Endothelial cell of umbilical vein (primary cell): ENCODE results near the gene IP6K2. TPM values are rescaled to one million over a fixed set of nuclear protein-coding genes. Genes with fewer than 3 reads are reported as not detected.

Source experiments
- BruUV-seq: library from RNA; stranded (reverse); fragments of 400-500 nt; replicated peaks from 2 replicates; lab custom pipeline; 2021; lab: Mats Ljungman, UMichigan
- CTCF ChIA-PET: fragments of 300-600, 350-600 bp; sonication (Branson Sonifier 250); formaldehyde crosslinking; loops from one replicate; lab custom pipeline; 2021; ENCODE audit warnings: antibody characterized with exemption, inconsistent platforms; lab: Charles Lee
- POLR2A ChIA-PET: fragments of 300-600, 350-600 bp; sonication (Branson Sonifier 250); formaldehyde crosslinking; loops from one replicate; lab custom pipeline; 2021; ENCODE audit warnings: antibody characterized with exemption, inconsistent platforms; lab: Charles Lee
- DNase-seq: peaks from one replicate; pipeline ENCODE4 v3.0.0-alpha.2; 2011; ENCODE audit warnings: low read depth, low spot score
- FAIRE-seq: peaks from 2 replicates; lab custom pipeline; 2011; peaks lifted over from hg19 to GRCh38; lab: Jason Lieb, UNC
- H2AFZ ChIP-seq: 2 replicates; pipeline ENCODE4 v1.6.0; 2012; ENCODE audit warnings: low read depth, low read length, control low read depth, inconsistent platforms
- H3K27ac ChIP-seq: 2 replicates; pipeline ENCODE4 v1.5.1; 2011; ENCODE audit warnings: low read depth, mild to moderate bottlenecking, control low read depth, low read length, moderate library complexity; ENCODE audit not compliant: insufficient read depth
- H3K27me3 ChIP-seq, 2 experiments: 2 replicates each; pipeline versions ENCODE4 v1.6.0 to v1.6.1; 2011; ENCODE audit warnings: low read length in 2 of 2, mixed read lengths in 1 of 2; ENCODE audit not compliant: control insufficient read depth in 2 of 2, insufficient read depth in 2 of 2
- H3K36me3 ChIP-seq, 2 experiments: 2 replicates in 1 of 2; 3 replicates in 1 of 2; pipeline ENCODE4 v1.5.1; 2011; ENCODE audit warnings: low read length in 2 of 2, mild to moderate bottlenecking in 1 of 2, moderate library complexity in 1 of 2; ENCODE audit not compliant: control insufficient read depth in 2 of 2, insufficient read depth in 2 of 2; ENCODE audit errors: extremely low read depth in 1 of 2
- H3K4me1 ChIP-seq: 3 replicates; pipeline ENCODE4 v1.5.1; 2011; ENCODE audit warnings: mild to moderate bottlenecking, low read length; ENCODE audit not compliant: control insufficient read depth, insufficient read depth; ENCODE audit errors: extremely low read depth
- H3K4me2 ChIP-seq: 2 replicates; pipeline ENCODE4 v1.6.1; 2011; ENCODE audit warnings: low read length, control low read depth, mixed read lengths; ENCODE audit not compliant: insufficient read depth
- H3K4me3 ChIP-seq, 3 experiments: fragments of 200-600 bp in 1 of 3; sonication (generic), shearing (Covaris generic) in 1 of 3; replicated peaks in 1 of 3; 2 replicates each; pipeline ENCODE4 v1.5.1; 2011 to 2016; ENCODE audit warnings: control low read depth in 3 of 3, low read length in 3 of 3, mild to moderate bottlenecking in 2 of 3, inconsistent platforms in 1 of 3, low read depth in 1 of 3, moderate library complexity in 1 of 3; ENCODE audit not compliant: insufficient read depth in 1 of 3
- H3K79me2 ChIP-seq: 2 replicates; pipeline ENCODE4 v1.6.0; 2012; ENCODE audit warnings: low read length, inconsistent platforms; ENCODE audit not compliant: control insufficient read depth, insufficient read depth
- H3K9ac ChIP-seq: replicated peaks from 2 replicates; pipeline ENCODE3; 2011; ENCODE audit warnings: low read length, control low read depth; ENCODE audit not compliant: insufficient read depth; ENCODE audit errors: extremely low read depth
- H3K9me1 ChIP-seq: replicated peaks from 3 replicates; pipeline ENCODE4 v1.6.0; 2011; ENCODE audit warnings: mild to moderate bottlenecking, low read length; ENCODE audit not compliant: control insufficient read depth, insufficient read depth; ENCODE audit errors: extremely low read depth
- H3K9me3 ChIP-seq: replicated peaks from 2 replicates; pipeline ENCODE4 v1.5.1; 2012; ENCODE audit warnings: low read length, inconsistent platforms; ENCODE audit not compliant: control insufficient read depth, insufficient read depth
- H4K20me1 ChIP-seq: replicated peaks from 2 replicates; pipeline ENCODE3; 2011; ENCODE audit warnings: mild to moderate bottlenecking, low read length; ENCODE audit not compliant: control insufficient read depth, insufficient read depth; ENCODE audit errors: extremely low read depth
- EZH2 ChIP-seq: IDR thresholded peaks from 2 replicates; pipeline ENCODE4 v1.6.1; 2012; ENCODE audit warnings: borderline replicate concordance, low read depth, mild to moderate bottlenecking, moderate library complexity, low read length, inconsistent platforms; ENCODE audit not compliant: severe bottlenecking
- FOS ChIP-seq: IDR thresholded peaks from 2 replicates; pipeline ENCODE4 v1.6.1; 2011; ENCODE audit warnings: mild to moderate bottlenecking, low read length, moderate library complexity, borderline replicate concordance; ENCODE audit not compliant: insufficient read depth
- GATA2 ChIP-seq: IDR thresholded peaks from 2 replicates; pipeline ENCODE4 v1.7.0; 2011; ENCODE audit warnings: low read depth, mild to moderate bottlenecking, moderate library complexity, mixed read lengths, low read length; ENCODE audit not compliant: insufficient read length, insufficient read depth
- JUN ChIP-seq: IDR thresholded peaks from 2 replicates; pipeline ENCODE4 v1.6.1; 2011; ENCODE audit warnings: borderline replicate concordance, low read depth; ENCODE audit not compliant: insufficient read length, insufficient read depth
- MYC ChIP-seq: IDR thresholded peaks from one replicate; pipeline ENCODE4 v1.6.1; 2011; ENCODE audit warnings: mild to moderate bottlenecking, low read depth, low read length
- POLR2A ChIP-seq: IDR thresholded peaks from 2 replicates; pipeline ENCODE4 v1.6.1; 2012; ENCODE audit warnings: low read depth, mild to moderate bottlenecking, control low read depth, low read length
- POLR2AphosphoS5 ChIP-seq: IDR thresholded peaks from 2 replicates; pipeline ENCODE4 v1.6.1; 2012; ENCODE audit warnings: low read depth, mild to moderate bottlenecking, control low read depth, low read length, moderate library complexity; ENCODE audit not compliant: insufficient read depth
- dilution Hi-C: fragments of 300-500 bp; cut with MboI; formaldehyde crosslinking; loops from one replicate; pipeline ENCODE4 v1.15.0; 2019; ENCODE audit warnings: low sequenced_read_pairs; ENCODE audit not compliant: extremely low pct_ligation_motif_present
- intact Hi-C: fragments of 100-400 bp; cut with micrococcal nuclease; formaldehyde crosslinking; loops from one replicate; pipeline ENCODE4 v1.10.0; 2022
- polyA plus RNA-seq, 4 experiments: library from polyadenylated mRNA; depleted of rRNA in 3 of 4; stranded (reverse) in 3 of 4; unstranded in 1 of 4; fragments of >200 nt; gene quantifications; 2 replicates each; pipeline versions ENCODE4 v1.2.1 to v1.2.3, GENCODE V29; 2011 to 2012; ENCODE audit warnings: missing spikeins in 1 of 4
- total RNA-seq: library from RNA; stranded (reverse); gene quantifications from 2 replicates; pipeline ENCODE4 v1.2.3, GENCODE V29; 2021
- TF ChIP-seq, protein P1 (sequence below), 2 donors: IDR thresholded peaks; 1 replicate in 1 of 2; 2 replicates in 1 of 2; pipeline ENCODE4 v1.5.1; 2011; ENCODE audit warnings: low read length in 2 of 2, mild to moderate bottlenecking in 2 of 2, moderate library complexity in 2 of 2, control low read depth in 1 of 2, inconsistent platforms in 1 of 2, low read depth in 1 of 2; ENCODE audit not compliant: insufficient read depth in 1 of 2; ENCODE audit errors: extremely low read depth in 1 of 2
- TF ChIP-seq, protein P2 (sequence below): IDR thresholded peaks from 2 replicates; pipeline ENCODE4 v1.6.1; 2011; ENCODE audit not compliant: insufficient read depth, insufficient read length

Gene IP6K2
- total and polyA plus RNA-seq, 2 donors (not counting 3 experiments of a cell fraction or from before 2014, with no cell fraction given) = 81.8 to 143 TPM

- H3K9me1 ChIP-seq = no peaks in the 10 kb centered on the region
- intact Hi-C loops = loop anchor here (2.0 to 5.0 kb wide), 2 partner anchors 22 to 201 kb away; partner anchors contain the start of gene ARIH2
- dilution Hi-C loops = no loop called here
- peaks cover 52% of the 10 kb centered on the region for H3K79me2 ChIP-seq
- H3K27ac ChIP-seq = peak overlapping the region; percentile 88
- H3K9ac ChIP-seq = peak overlapping the region; percentile 99
- no peaks in the 10 kb centered on the region for H3K9me3 ChIP-seq
- peak; percentile 36 for DNase-seq
- FAIRE-seq = no peak
- H3K36me3 ChIP-seq = peaks cover 0 to 3% of the 10 kb centered on the region in 2 experiments
- H3K4me1 ChIP-seq = peaks cover 8% of the 10 kb centered on the region
- ChIA-PET CTCF (interaction anchor here (0.9 to 3.5 kb wide), 8 partner anchors 10 to 316 kb away, joined by 3 to 23 read pairs (median 4); partner anchors contain the start of genes CELSR3 and NCKIPSD), POLR2A (interaction anchor here (0.7 to 1.1 kb wide), 5 partner anchors 9 to 23 kb away, joined by 3 to 4 read pairs (median 3); no protein-coding TSS in a partner anchor)
- H3K4me2 ChIP-seq = peak overlapping the region; percentile 96
- BruUV-seq = TSS peak; percentile 57
- no peaks in the 10 kb centered on the region for H4K20me1 ChIP-seq
- peak overlapping the region; percentile 13 for H2AFZ ChIP-seq
- H3K27me3 ChIP-seq = peaks cover 5 to 8% of the 10 kb centered on the region in 2 experiments
- H3K4me3 ChIP-seq = peak overlapping the region; percentile 81 to 99 (median 93)
- no peak for TF ChIP-seq GATA2
- no peak for TF ChIP-seq POLR2AphosphoS5
- no peak for TF ChIP-seq EZH2
- no peak for TF ChIP-seq FOS
Measured at GRCh38 chr3:48716508-48716981, 476 bp downstream of the IP6K2 start.

- intact Hi-C loops (loop anchor here (5.0 kb wide), 1 partner anchor 202 kb away; the partner anchor contains the start of gene ARIH2), dilution Hi-C loops (no loop called here)
- Histone ChIP-seq H3K9me1 (no peaks in the 10 kb centered on the region), H3K27me3 (peaks cover 5 to 8% of the 10 kb centered on the region in 2 experiments), H2AFZ (no peak overlapping the region), H3K9ac (peak overlapping the region; percentile 99), H3K36me3 (peaks cover 0 to 10% of the 10 kb centered on the region in 2 experiments), H3K27ac (no peak overlapping the region), H3K4me3 (peak overlapping the region in 1 of 3 experiments; percentile 99), H3K4me1 (peaks cover 8% of the 10 kb centered on the region), H3K9me3 (no peaks in the 10 kb centered on the region), H3K79me2 (peaks cover 64% of the 10 kb centered on the region), H4K20me1 (no peaks in the 10 kb centered on the region), H3K4me2 (peak overlapping the region; percentile 96)
- ChIA-PET POLR2A (no interaction called here), CTCF (interaction anchor here (1.4 to 3.5 kb wide), 3 partner anchors 8 to 29 kb away, joined by 4 to 23 read pairs (median 5); partner anchors contain the start of gene NCKIPSD)
- no peak for TF ChIP-seq POLR2A
- no peak for TF ChIP-seq JUN
- TF ChIP-seq, protein P1, sequence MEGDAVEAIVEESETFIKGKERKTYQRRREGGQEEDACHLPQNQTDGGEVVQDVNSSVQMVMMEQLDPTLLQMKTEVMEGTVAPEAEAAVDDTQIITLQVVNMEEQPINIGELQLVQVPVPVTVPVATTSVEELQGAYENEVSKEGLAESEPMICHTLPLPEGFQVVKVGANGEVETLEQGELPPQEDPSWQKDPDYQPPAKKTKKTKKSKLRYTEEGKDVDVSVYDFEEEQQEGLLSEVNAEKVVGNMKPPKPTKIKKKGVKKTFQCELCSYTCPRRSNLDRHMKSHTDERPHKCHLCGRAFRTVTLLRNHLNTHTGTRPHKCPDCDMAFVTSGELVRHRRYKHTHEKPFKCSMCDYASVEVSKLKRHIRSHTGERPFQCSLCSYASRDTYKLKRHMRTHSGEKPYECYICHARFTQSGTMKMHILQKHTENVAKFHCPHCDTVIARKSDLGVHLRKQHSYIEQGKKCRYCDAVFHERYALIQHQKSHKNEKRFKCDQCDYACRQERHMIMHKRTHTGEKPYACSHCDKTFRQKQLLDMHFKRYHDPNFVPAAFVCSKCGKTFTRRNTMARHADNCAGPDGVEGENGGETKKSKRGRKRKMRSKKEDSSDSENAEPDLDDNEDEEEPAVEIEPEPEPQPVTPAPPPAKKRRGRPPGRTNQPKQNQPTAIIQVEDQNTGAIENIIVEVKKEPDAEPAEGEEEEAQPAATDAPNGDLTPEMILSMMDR (IDR thresholded peaks at IDR 0.05; ENCODE audit: extremely low read depth in 1 of 2, insufficient read depth in 1 of 2, low read depth in 1 of 2, low read length in 2 of 2) = no peak
- TF ChIP-seq MYC = no peak
- TF ChIP-seq GATA2 = no peak
- no peak for TF ChIP-seq POLR2AphosphoS5
- TF ChIP-seq EZH2 = no peak
- no peak for TF ChIP-seq FOS
- TF ChIP-seq, protein P2, sequence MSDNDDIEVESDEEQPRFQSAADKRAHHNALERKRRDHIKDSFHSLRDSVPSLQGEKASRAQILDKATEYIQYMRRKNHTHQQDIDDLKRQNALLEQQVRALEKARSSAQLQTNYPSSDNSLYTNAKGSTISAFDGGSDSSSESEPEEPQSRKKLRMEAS = no peak
- FAIRE-seq (no peak), DNase-seq (peak; percentile 16)
- no TSS peak for BruUV-seq
Measured at GRCh38 chr3:48715174-48715800, 1.7 kb downstream of the IP6K2 start.
